DOHH2 (cell line): ENCODE data around the gene TXNL1.

Source experiments
- H3F3A ChIP-seq: fragments of 200-600 bp; sonication (generic), shearing (Covaris generic); 2 replicates; pipeline ENCODE4 v1.6.0; 2016; ENCODE audit warnings: antibody characterized with exemption, mild to moderate bottlenecking; ENCODE audit not compliant: control insufficient read depth, insufficient read depth
- H3K27ac ChIP-seq: fragments of 200-600 bp; sonication (generic); 2 replicates; pipeline ENCODE4 v1.5.1; 2014; ENCODE audit warnings: low read depth, mild to moderate bottlenecking, low read length, moderate library complexity
- H3K27me3 ChIP-seq: fragments of 200-600 bp; sonication (generic); 2 replicates; pipeline ENCODE4 v1.6.1; 2014; ENCODE audit warnings: mild to moderate bottlenecking, low read length, mixed read lengths; ENCODE audit not compliant: control insufficient read depth
- H3K36me3 ChIP-seq: fragments of 200-600 bp; sonication (generic); 2 replicates; pipeline ENCODE4 v1.6.1; 2014; ENCODE audit warnings: mild to moderate bottlenecking, low read length, moderate library complexity, mixed read lengths; ENCODE audit not compliant: control insufficient read depth
- H3K4me1 ChIP-seq: fragments of 200-600 bp; sonication (generic); 2 replicates; pipeline ENCODE4 v1.6.1; 2014; ENCODE audit warnings: mild to moderate bottlenecking, low read length, mixed read lengths; ENCODE audit not compliant: control insufficient read depth
- H3K4me2 ChIP-seq: fragments of 200-600 bp; sonication (generic); 2 replicates; pipeline ENCODE4 v1.6.0; 2014; ENCODE audit warnings: mild to moderate bottlenecking, low read length, moderate library complexity
- H3K4me3 ChIP-seq: fragments of 200-600 bp; sonication (generic); 2 replicates; pipeline ENCODE4 v1.5.1; 2014; ENCODE audit warnings: mild to moderate bottlenecking, low read length, mixed read lengths
- H3K79me2 ChIP-seq: fragments of 200-600 bp; sonication (generic); 2 replicates; pipeline ENCODE4 v1.6.1; 2014; ENCODE audit warnings: mild to moderate bottlenecking, low read length, mixed read lengths; ENCODE audit not compliant: control insufficient read depth
- H3K9me2 ChIP-seq: fragments of 200-600 bp; sonication (generic); replicated peaks from 2 replicates; pipeline ENCODE4 v1.6.1; 2014; ENCODE audit warnings: mild to moderate bottlenecking, low read length, mixed read lengths; ENCODE audit not compliant: control insufficient read depth
- H3K9me3 ChIP-seq: fragments of 200-600 bp; sonication (generic); 2 replicates; pipeline ENCODE4 v1.6.1; 2014; ENCODE audit warnings: antibody characterized with exemption, low read length, mixed read lengths; ENCODE audit not compliant: control insufficient read depth, insufficient read depth
- H4K20me1 ChIP-seq: fragments of 200-600 bp; sonication (generic); 2 replicates; pipeline ENCODE4 v1.6.0; 2014; ENCODE audit warnings: low read depth, mild to moderate bottlenecking, antibody characterized with exemption, low read length, moderate library complexity; ENCODE audit not compliant: control insufficient read depth, insufficient read depth
- CTCF ChIP-seq: fragments of 200-600 bp; sonication (generic); IDR thresholded peaks from one replicate; pipeline ENCODE4 v1.5.1; 2014; ENCODE audit warnings: antibody characterized with exemption, mild to moderate bottlenecking, low read depth, low read length; ENCODE audit not compliant: poor library complexity, severe bottlenecking
- EZH2phosphoT487 ChIP-seq: fragments of 200-600 bp; sonication (generic); IDR thresholded peaks from 2 replicates; pipeline ENCODE4 v1.6.1; 2017; ENCODE audit warnings: borderline replicate concordance, mild to moderate bottlenecking, antibody characterized with exemption, low read length, moderate library complexity, mixed read lengths

Gene TXNL1

GRCh38 chr18:56676639-56677038 is 38.2 kb upstream of the TXNL1 start:
- peaks cover 2% of the 10 kb centered on the region; the same call in 1 of the 2 replicates for H3K79me2 ChIP-seq
- H3F3A ChIP-seq: no peaks in the 10 kb centered on the region
- no peaks in the 10 kb centered on the region for H3K9me3 ChIP-seq
- no peaks in the 10 kb centered on the region for H3K27me3 ChIP-seq
- no peaks in the 10 kb centered on the region for H3K4me1 ChIP-seq
- no peaks in the 10 kb centered on the region for H4K20me1 ChIP-seq
- H3K36me3 ChIP-seq: no peaks in the 10 kb centered on the region
- no peak overlapping the region for H3K4me3 ChIP-seq
- no peak for TF ChIP-seq CTCF
- TF ChIP-seq EZH2phosphoT487: no peak
- no peaks in the 10 kb centered on the region for H3K9me2 ChIP-seq
- no peak overlapping the region for H3K27ac ChIP-seq
- H3K4me2 ChIP-seq: no peak overlapping the region

GRCh38 chr18:56672981-56673380 is 34.6 kb upstream of the TXNL1 start:
- no peaks in the 10 kb centered on the region for H4K20me1 ChIP-seq

DNA sequence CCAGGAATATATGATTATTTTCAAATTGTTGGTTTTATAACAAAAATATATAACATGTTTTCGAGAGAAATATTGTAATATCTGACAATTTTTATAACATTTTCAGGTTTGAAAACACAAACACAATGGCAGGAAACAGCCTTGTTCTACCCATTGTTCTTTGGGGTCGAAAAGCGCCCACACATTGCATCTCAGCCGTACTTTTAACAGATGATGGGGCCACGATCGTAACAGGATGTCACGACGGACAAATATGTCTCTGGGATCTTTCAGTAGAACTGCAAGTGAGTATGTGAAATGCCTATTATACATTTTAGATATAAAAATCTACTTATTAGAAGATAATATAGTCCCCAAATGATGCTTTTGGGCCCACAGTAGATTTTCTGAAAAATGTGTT is 34.0 kb upstream of the TXNL1 start:
- Histone ChIP-seq H3K9me2 (no peaks in the 10 kb centered on the region), H3K36me3 (no peaks in the 10 kb centered on the region), H3K4me2 (no peak overlapping the region), H4K20me1 (no peaks in the 10 kb centered on the region), H3K4me1 (no peaks in the 10 kb centered on the region), H3K9me3 (no peaks in the 10 kb centered on the region), H3K79me2 (peaks cover 9% of the 10 kb centered on the region), H3K27ac (no peak overlapping the region), H3K4me3 (no peak overlapping the region), H3K27me3 (no peaks in the 10 kb centered on the region), H3F3A (no peaks in the 10 kb centered on the region)
- TF ChIP-seq CTCF: no peak
- no peak for TF ChIP-seq EZH2phosphoT487

More at GRCh38 chr18:56672981-56673380, 34.6 kb upstream of the TXNL1 start:
- Histone ChIP-seq H3K27ac (no peak overlapping the region), H3K9me2 (no peaks in the 10 kb centered on the region), H3F3A (no peaks in the 10 kb centered on the region), H3K9me3 (no peaks in the 10 kb centered on the region), H3K36me3 (no peaks in the 10 kb centered on the region), H3K4me1 (no peaks in the 10 kb centered on the region), H3K4me2 (no peak overlapping the region), H3K79me2 (peaks cover 8% of the 10 kb centered on the region; the same call in 1 of the 2 replicates), H3K27me3 (no peaks in the 10 kb centered on the region), H3K4me3 (no peak overlapping the region)
- no peak for TF ChIP-seq CTCF
- no peak for TF ChIP-seq EZH2phosphoT487
